GM18858 (cell line): ENCODE results near the gene HMG20B.
"Not testable (repeated sequence)": the region's sequence is repeated elsewhere in the genome, so short reads cannot be mapped to it uniquely, and the experiment has no call there.

ENCODE experiments used
- ATAC-seq: cut with Tn5 transposase; IDR thresholded peaks from one replicate; pipeline ENCODE4 v1.9.1; 2021; ENCODE audit not compliant: unreplicated experiment

HMG20B gene

DNA sequence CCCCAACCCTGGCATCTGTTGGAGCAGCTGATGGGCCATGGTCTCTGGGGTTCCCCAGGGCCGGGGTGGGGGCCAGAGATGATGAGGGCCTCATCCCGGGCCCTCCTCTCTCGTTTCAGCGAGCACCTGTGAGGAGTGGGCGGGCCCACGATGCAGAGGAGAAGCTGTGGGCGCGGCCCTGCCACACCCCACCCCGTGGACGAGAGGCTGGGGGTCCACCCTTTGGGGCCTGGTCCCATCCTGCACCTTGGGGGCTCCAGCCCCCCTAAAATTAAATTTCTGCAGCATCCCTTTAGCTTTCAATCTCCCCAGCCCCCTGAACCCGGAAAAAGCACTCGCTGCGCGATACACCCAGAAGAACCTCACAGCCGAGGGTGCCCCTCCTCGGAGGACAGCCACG is 5.6 kb downstream of the HMG20B start:
- no peak for ATAC-seq

DNA sequence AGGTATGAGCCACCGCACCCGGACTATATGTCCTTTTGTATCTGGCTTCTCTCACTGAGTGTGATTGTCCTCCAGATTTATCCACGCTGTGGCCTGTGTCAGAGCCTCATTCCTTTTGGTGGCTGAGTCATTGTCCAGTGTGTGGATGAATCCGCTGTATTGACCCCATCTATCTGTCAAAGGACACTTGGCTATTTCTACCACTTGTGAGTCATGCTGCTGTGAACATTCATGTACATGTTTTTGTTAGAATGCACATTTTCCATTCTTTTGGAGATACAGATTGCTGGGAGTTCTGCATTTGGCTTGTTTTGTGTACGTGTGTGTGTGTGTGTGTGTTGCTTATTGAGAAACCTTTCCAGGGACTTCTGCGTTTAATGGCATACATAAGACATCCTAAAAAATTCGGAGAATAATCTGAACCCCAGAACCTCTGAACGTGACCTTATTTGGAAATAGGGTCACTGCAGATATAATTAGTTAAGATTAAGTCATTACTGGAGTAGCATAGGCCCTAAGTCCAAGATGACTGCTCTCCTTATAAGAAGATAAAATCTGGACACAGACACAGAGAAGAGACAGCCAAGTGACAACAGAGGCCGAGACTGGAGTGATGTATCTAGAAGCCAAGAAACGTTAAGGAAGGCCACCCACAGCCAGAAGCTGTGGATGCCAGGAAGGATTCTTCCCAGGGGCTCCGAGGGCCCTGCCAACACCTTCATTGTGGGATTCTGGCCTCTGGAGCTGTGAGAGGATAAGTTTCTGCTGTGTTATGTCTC is 7.6 kb downstream of the HMG20B start:
- ATAC-seq = no peak

GRCh38 chr19:3581792-3582191 is 9.0 kb downstream of the HMG20B start:
- ATAC-seq = not testable (repeated sequence)

DNA sequence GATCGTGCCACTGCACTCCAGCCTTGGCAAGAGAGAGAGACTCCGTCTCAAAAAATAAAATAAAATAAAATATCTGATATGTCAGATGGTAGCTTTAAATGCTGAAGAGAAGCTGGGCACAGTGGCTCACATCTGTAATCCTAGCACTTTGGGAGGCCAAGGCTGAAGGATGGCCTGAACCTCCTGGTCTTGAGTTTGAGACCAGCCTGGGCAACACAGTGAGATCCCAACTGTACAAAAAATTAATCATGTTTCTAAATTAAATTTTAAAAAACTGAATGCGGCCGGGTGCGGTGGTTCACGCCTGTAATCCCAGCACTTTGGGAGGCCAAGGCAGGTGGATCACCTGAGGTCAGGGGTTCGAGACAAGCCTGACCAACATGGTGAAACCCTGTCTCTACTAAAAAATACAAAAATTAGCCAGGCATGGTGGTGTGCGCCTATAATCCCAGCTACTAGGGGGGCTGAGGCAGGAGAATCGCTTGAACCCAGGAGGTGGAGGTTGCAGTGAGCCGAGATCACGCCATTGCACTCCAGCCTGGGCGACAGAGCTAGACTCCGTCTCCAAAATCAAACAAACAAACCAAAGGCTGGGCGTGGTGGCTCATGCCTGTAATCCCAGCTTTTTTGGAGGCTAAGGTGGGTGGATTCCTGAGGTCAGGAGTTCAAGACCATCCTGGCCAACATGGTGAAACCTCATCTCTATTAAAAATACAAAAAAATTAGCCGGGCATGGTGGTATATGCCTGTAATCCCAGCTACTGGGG is 11.5 kb downstream of the HMG20B start:
- ATAC-seq = not testable (repeated sequence)

DNA sequence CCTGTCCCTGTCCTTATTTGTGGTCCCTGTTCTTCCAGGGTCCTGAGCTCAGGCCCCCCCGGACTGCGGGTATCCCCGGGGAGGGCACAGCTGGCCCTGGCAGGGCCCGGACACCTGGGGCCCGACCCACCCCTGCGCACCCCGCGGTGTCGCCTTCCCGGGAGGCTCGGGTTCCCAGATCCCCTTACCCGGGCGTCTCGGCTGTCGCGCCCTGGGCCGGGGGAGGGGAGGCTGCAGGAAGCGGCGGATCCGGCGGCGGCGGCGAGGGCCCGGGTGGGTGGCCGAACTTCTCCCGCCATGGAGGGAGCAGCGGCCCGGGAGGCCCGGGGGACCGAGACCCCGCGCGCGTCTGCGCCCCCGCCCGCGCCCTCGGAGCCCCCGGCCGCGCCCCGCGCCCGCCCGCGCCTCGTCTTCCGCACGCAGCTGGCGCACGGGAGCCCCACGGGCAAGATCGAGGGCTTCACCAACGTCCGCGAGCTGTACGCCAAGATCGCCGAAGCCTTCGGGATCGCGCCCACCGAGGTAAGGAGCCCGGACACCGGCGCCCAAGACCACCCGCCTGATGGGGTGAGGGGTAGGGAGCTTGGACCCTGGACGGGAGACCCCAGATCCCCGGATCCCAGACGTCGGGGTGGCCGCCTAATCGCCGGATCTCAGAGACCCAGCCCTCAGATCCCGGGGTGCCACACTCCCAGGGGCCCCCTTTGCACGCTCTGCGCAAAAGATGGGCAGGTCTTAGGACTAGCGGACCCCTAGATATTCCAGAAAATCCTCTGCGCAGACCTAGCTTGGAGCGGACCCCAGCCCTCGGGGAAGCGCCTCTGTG is 12.8 kb downstream of the HMG20B start, which contains the start of gene GIPC3:
Gene GIPC3, plus strand, starts transcription at position 178 of the 826 bp plus-strand sequence. Its CDS starts 120 bp downstream, at position 298.
- no peak for ATAC-seq

DNA sequence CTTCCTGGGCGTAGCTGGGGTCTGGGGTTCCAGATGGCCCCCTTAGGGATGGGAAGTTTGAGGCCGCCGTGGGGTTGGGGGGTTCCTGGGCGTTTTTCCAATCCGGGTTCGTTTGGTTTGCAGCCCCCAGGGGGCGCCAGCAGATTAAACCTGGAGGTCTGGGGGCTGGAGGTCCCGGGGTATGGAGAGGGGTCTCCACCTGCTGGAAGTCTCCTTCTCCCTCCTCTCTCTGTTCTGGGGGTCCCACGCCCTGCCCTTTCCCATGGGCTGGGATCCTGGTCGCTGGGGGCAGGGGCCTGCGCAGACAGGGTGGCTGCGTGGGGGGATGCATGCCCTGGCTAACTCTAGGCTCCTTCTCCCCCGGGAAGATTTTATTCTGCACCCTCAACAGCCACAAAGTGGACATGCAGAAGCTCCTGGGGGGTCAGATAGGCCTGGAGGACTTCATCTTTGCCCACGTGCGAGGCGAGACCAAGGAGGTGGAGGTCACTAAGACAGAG is 13.4 kb downstream of the HMG20B start:
- no peak for ATAC-seq

DNA sequence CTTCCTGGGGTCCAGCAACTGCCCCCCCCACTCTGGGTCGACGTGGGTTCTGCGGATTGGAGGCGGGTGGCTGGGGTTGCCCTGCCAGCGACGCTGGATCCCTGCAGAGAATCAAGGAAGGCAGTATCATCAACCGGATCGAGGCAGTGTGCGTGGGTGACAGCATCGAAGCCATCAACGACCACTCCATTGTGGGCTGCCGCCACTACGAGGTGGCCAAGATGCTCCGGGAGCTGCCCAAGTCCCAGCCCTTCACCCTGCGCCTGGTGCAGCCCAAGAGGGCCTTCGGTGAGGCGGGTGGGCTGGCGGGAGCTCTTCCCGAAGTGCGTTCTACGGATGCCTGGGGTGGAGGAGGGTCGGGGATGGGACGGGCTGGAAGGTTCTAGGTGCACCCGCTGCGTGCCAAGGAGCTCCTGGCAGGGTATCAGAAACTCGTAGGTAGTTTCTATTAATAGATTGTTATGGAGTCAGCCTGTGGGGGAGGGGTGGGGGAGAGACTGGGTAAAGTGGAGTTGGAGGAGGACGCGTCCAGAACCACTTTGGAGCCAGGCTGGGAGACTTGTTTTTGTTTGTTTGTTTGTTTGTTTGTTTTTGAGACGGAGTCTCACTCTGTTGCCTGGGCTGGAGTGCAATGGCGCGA is 14.1 kb downstream of the HMG20B start:
- ATAC-seq = no peak

GRCh38 chr19:3589439-3589838 is 16.7 kb downstream of the HMG20B start:
- no peak for ATAC-seq

GRCh38 chr19:3589949-3590348 is 17.2 kb downstream of the HMG20B start:
- no peak for ATAC-seq

DNA sequence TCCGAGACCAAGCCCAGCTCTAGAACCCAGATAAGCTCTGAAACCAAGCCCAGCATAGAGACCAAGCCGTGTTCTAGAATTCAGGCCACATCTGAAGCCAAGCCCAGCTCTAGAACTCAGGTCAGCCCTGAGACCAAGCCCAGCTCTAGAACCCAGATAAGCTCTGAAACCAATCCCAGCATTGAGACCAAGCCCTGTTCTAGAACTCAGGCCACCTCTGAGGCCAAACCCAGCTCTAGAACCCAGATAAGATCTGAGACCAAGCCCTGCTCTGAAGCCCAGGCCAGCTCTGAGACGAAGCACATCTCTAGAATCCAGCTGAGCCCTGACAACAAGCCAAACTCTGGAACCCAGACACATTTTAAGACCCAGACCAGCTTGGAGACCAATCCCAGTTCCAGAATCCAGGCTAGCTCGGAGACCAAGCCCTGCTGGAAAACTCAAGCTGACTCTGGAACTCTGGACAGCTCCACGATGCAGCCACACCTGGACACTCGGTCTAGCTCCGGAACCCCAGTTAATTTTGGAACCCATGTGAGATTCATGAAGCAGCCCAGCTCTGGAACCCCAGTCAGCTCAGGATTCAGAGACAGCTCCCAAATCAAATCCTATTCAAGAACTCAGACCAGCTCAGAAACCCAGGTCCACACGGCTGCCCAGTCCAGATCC is 18.4 kb downstream of the HMG20B start:
- no peak for ATAC-seq

GRCh38 chr19:3591876-3592613 is 19.3 kb downstream of the HMG20B start:
- no peak for ATAC-seq

DNA sequence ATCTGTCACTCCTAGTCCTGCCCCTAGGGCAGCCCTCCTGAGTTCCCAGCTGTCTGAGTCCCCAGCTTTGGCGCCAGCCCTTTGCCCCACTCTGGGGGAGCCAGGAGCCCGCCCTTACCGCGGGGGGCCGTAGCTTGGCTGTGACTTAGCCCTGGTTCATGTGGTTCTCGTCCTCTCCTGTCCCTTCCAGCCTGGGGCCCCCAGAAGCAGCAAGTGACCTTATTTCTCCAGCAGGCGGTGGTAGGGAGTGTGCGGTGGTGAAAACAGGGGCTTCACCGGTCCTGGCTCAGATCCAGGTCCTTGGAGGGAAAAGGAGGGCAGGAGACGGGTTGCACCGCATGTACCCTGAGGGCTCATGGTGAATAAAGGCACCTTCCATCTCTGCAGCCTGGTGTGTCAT is 20.4 kb downstream of the HMG20B start:
- no peak for ATAC-seq

GRCh38 chr19:3595521-3596061 is 22.8 kb downstream of the HMG20B start:
- no peak for ATAC-seq

DNA sequence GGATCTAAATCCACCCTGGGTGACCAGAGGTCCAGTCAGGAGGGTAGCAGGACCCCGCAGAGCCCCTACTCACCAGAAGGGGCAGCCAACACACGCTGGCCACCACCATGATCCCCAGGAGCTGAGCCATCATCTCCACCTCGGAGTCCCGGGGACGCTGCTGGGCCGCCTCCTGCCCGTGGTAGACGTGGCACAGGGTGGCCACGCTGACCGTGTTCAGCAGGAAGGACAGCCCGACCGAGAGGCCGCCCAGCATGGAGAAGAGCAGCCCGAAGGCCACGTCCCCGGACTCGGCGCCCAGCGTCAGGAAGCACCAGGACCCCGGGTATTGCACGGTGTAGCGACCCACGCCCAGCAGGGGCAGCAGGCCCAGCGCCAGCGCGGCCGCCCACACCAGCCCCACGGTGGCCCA is 27.0 kb downstream of the HMG20B start:
- ATAC-seq = no peak

DNA sequence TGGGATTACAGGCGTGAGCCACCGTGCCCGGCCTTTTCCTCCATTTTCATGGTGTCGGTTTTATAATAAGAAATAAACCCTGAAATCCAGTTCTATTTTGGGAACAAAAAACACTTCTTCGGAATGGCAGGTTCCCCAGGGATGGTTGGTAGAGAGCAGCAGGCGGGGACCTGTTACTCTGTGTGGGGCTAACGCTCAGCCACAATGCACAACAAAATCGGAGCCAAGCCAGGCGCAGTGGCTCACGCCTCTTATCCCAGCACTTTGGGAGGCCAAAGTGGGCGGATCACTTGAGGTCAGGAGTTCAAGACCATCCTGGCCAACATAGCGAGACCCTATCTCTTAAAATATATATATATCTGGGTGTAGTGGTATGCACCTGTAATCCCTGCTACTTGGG is 28.3 kb downstream of the HMG20B start:
- no peak for ATAC-seq

DNA sequence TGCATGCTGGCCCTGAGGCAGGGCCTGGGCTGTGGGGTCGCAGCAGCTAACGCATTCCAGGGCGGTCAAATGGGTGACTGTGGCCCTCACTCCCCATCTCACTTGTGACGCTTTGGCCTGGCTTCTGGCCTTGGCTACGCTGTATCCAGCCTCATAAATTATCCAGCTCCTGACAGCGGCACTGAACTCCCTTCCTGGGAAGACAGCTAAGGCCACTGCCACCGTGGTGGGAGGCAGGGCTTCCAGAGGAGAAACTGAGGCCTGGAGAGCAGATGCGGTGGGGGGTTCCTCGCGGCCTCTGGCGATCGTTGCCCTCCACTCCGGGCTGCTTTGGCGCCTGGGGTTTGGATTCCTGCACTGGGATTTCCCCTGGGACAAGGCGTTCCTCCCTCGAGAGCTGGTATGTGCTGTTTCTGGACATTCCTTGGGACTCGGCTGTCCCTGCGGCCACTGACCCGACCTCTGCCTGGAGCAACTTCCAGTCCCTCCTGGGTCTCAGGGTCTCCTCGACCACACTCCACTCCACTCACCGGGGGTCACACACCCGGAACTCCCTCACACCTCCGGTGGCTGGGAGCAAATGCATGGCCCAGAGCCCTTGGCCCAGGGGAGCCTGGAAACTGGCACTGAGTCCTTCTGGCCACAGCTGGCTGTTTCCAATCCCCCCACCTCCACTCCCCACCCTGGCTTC is 30.5 kb downstream of the HMG20B start:
- no peak for ATAC-seq

DNA sequence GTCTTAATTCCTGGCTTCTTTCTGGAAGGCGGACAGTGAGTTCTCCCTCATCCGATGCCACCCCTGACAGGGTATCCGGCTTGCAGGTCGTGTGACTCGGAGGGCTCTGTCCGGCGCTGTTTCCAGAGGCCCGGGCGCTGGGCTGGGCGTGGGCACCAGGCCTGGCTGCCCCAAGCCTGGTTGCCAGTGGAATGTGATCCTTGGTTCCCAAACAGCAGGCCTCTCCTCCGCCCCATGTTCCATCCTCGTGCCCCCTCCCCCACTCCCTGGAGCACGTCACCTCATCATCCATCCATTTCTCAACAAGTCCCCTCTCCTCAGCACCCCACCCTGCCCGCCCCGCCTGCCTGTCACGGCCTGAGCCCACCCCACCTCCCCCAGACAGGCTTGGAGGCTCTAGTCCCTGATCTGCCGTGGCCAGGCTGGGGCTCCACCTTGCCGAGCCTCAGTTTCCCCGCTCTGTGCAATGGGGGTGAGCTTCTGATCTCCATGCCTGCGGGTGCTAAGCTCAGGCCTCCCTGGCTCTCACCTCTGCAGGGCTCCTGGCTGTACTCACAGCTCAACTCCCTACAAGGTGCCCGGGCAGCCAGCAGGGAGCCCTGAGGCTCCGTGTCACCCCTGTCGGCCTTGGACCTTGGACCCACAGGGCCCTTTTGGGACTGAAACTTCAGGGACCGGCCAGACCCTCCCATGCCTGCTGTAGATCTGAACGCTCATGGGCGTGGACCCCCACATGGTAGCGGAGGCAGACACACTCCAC is 31.7 kb downstream of the HMG20B start:
- no peak for ATAC-seq

DNA sequence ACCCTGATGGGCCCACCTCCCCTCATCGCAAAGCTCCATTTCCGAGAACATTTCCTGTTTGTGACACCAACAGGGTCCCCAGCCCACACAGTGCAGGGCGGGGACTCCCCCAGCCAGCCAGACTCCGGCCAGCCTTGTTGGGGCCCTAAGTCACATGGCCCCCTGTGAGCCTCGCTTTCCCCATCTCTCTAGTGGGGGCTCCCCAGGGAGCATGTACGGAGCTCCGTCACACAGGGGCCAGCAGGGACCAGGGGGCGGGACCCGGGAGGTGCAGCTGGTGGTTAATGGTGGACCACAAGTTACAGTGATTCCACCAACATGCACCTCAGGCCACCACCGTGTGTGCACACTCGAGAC is 32.2 kb downstream of the HMG20B start:
- no peak for ATAC-seq
